HCT116 (cell line): ENCODE results near the gene SLC16A4. TPM values are rescaled to one million over a fixed set of nuclear protein-coding genes. Genes with fewer than 3 reads are reported as not detected.

Experiments
- ATAC-seq: fragments of 200-7000 bp; cut with Tn5 transposase; 2 replicates; pipeline ENCODE4 v1.9.1; 2020; ENCODE audit warnings: mild to moderate bottlenecking, moderate library complexity
- BruUV-seq: library from RNA; stranded (reverse); fragments of 400-500 nt; replicated peaks from 2 replicates; lab custom pipeline; 2021; lab: Mats Ljungman, UMichigan
- CTCF ChIA-PET: fragments of 300-600 bp; sonication (Branson Sonifier 250); formaldehyde crosslinking; loops from one replicate; lab custom pipeline; 2021; ENCODE audit warnings: antibody characterized with exemption; lab: Charles Lee
- POLR2A ChIA-PET: fragments of 300-600, 350-600 bp; sonication (Branson Sonifier 250); formaldehyde crosslinking; loops from one replicate; lab custom pipeline; 2021; ENCODE audit warnings: antibody characterized with exemption; lab: Charles Lee
- RAD21 ChIA-PET, 2 experiments: fragments of 300-600 bp; sonication (Branson Sonifier 250); formaldehyde crosslinking; loops; one replicate each; lab custom pipeline; 2023; ENCODE audit warnings: low total read pairs in 2 of 2; ENCODE audit not compliant: uncharacterized antibody in 2 of 2, unreplicated experiment in 2 of 2, low non-redundant PET in 1 of 2; lab: Charles Lee
- DNase-seq: peaks from one replicate; pipeline ENCODE4 v3.0.0-alpha.2; 2010; ENCODE audit warnings: low read depth, low spot score
- H2AFZ ChIP-seq: fragments of 200-600 bp; shearing (Covaris generic), sonication (generic); 2 replicates; pipeline ENCODE4 v1.6.1; 2017; ENCODE audit warnings: low read depth, mixed run types, mixed read lengths, antibody characterized with exemption, low read length; ENCODE audit not compliant: poor library complexity, severe bottlenecking
- H3K27ac ChIP-seq: 2 replicates; pipeline ENCODE4 v1.5.1; 2012; ENCODE audit warnings: low read depth, low read length
- H3K27me3 ChIP-seq: fragments of 200-600 bp; sonication (generic); 2 replicates; pipeline ENCODE4 v1.6.1; 2016; ENCODE audit warnings: mixed run types, low read length, mixed read lengths; ENCODE audit not compliant: insufficient read depth
- H3K36me3 ChIP-seq, 2 experiments: fragments of 200-500 bp in 1 of 2; fragments of 200-600 bp in 1 of 2; sonication (Bioruptor generic) in 1 of 2; sonication (generic) in 1 of 2; 2 replicates each; pipeline versions ENCODE4 v1.5.1 to v1.6.1; 2014 to 2016; ENCODE audit warnings: low read length in 2 of 2, inconsistent platforms in 1 of 2, mixed read lengths in 1 of 2, mixed run types in 1 of 2; ENCODE audit not compliant: insufficient read depth in 2 of 2, control insufficient read depth in 1 of 2
- H3K4me1 ChIP-seq, 2 experiments: fragments of 200-600 bp in 1 of 2; sonication (generic) in 1 of 2; 2 replicates each; pipeline versions ENCODE4 v1.5.1 to v1.6.1; 2012 to 2017; ENCODE audit warnings: low read length in 2 of 2, inconsistent platforms in 1 of 2, mild to moderate bottlenecking in 1 of 2, mixed read lengths in 1 of 2, mixed run types in 1 of 2, moderate library complexity in 1 of 2; ENCODE audit not compliant: insufficient read depth in 2 of 2, control insufficient read depth in 1 of 2
- H3K4me2 ChIP-seq: fragments of 200-600 bp; sonication (generic); 2 replicates; pipeline ENCODE4 v1.6.1; 2017; ENCODE audit warnings: mixed run types, low read length, mixed read lengths
- H3K4me3 ChIP-seq, 2 experiments: fragments of 200-600 bp in 1 of 2; sonication (generic) in 1 of 2; replicated peaks in 1 of 2; 2 replicates each; pipeline ENCODE4 v1.5.1; 2011 to 2016; ENCODE audit warnings: low read length in 2 of 2, control low read depth in 1 of 2, low read depth in 1 of 2, mild to moderate bottlenecking in 1 of 2, mixed read lengths in 1 of 2, mixed run types in 1 of 2
- H3K79me2 ChIP-seq: fragments of 200-600 bp; sonication (generic); 2 replicates; pipeline ENCODE4 v1.6.1; 2017; ENCODE audit warnings: mild to moderate bottlenecking, mixed run types, low read length, moderate library complexity, mixed read lengths; ENCODE audit not compliant: insufficient read depth
- H3K9ac ChIP-seq: fragments of 200-600 bp; sonication (generic); 2 replicates; pipeline ENCODE4 v1.6.1; 2016; ENCODE audit warnings: low read length, mixed read lengths
- H3K9me2 ChIP-seq: fragments of 200-600 bp; sonication (generic), shearing (Covaris generic); 2 replicates; pipeline ENCODE4 v1.6.1; 2017; ENCODE audit warnings: mixed run types, mild to moderate bottlenecking, moderate library complexity; ENCODE audit not compliant: insufficient read depth
- H3K9me3 ChIP-seq, 2 experiments: fragments of 200-500 bp in 1 of 2; fragments of 200-600 bp in 1 of 2; sonication (Bioruptor generic) in 1 of 2; sonication (generic) in 1 of 2; 2 replicates each; pipeline ENCODE4 v1.6.1; 2014 to 2017; ENCODE audit warnings: low read length in 2 of 2, mixed read lengths in 2 of 2, inconsistent platforms in 1 of 2, low read depth in 1 of 2, mild to moderate bottlenecking in 1 of 2, mixed run types in 1 of 2, moderate library complexity in 1 of 2; ENCODE audit not compliant: control insufficient read depth in 1 of 2, insufficient read depth in 1 of 2
- H4K20me1 ChIP-seq: fragments of 200-600 bp; sonication (generic), shearing (Covaris generic); 2 replicates; pipeline ENCODE4 v1.6.1; 2017; ENCODE audit warnings: mixed run types, mild to moderate bottlenecking, moderate library complexity; ENCODE audit not compliant: insufficient read depth
- CEBPB ChIP-seq: IDR thresholded peaks from 2 replicates; pipeline ENCODE4 v1.6.1; 2012; ENCODE audit warnings: low read depth
- EGR1 ChIP-seq: IDR thresholded peaks from 2 replicates; pipeline ENCODE4 v1.6.1; 2012; ENCODE audit warnings: low read depth
- ELF1 ChIP-seq: IDR thresholded peaks from 2 replicates; pipeline ENCODE4 v1.6.1; 2012; ENCODE audit warnings: low read depth, borderline replicate concordance
- EZH2 ChIP-seq: fragments of 200-600 bp; sonication (generic); IDR thresholded peaks from 2 replicates; pipeline ENCODE4 v1.6.1; 2017; ENCODE audit warnings: antibody characterized with exemption, mixed run types
- EZH2phosphoT487 ChIP-seq: fragments of 200-600 bp; IDR thresholded peaks from 2 replicates; pipeline ENCODE4 v1.6.1; 2018; ENCODE audit warnings: antibody characterized with exemption, borderline replicate concordance
- JUND ChIP-seq: IDR thresholded peaks from 2 replicates; pipeline ENCODE4 v1.6.1; 2012
- MAX ChIP-seq: IDR thresholded peaks from 2 replicates; pipeline ENCODE4 v1.6.1; 2012
- POLR2A ChIP-seq: IDR thresholded peaks from 2 replicates; pipeline ENCODE4 v1.7.0; 2011; ENCODE audit warnings: borderline replicate concordance; ENCODE audit not compliant: insufficient read depth, insufficient read length; ENCODE audit errors: extremely low read depth
- POLR2AphosphoS5 ChIP-seq: IDR thresholded peaks from 2 replicates; pipeline ENCODE4 v1.6.1; 2011; ENCODE audit warnings: mild to moderate bottlenecking, low read depth, low read length, moderate library complexity
- RAD21 ChIP-seq: IDR thresholded peaks from 2 replicates; pipeline ENCODE4 v1.6.1; 2012; ENCODE audit warnings: low read depth, mild to moderate bottlenecking
- REST ChIP-seq: IDR thresholded peaks from 2 replicates; pipeline ENCODE4 v1.6.1; 2012; ENCODE audit warnings: low read depth
- SIN3A ChIP-seq: IDR thresholded peaks from 2 replicates; pipeline ENCODE4 v1.6.1; 2012; ENCODE audit warnings: low read depth
- SP1 ChIP-seq: IDR thresholded peaks from 2 replicates; pipeline ENCODE4 v1.6.1; 2012; ENCODE audit warnings: low read depth
- SRF ChIP-seq: IDR thresholded peaks from 2 replicates; pipeline ENCODE4 v1.6.1; 2012; ENCODE audit warnings: low read depth
- TCF7L2 ChIP-seq: IDR thresholded peaks from 2 replicates; pipeline ENCODE4 v1.7.0; 2011; ENCODE audit warnings: borderline replicate concordance, inconsistent platforms; ENCODE audit not compliant: insufficient read depth, insufficient read length; ENCODE audit errors: extremely low read depth
- YY1 ChIP-seq: IDR thresholded peaks from 2 replicates; pipeline ENCODE4 v1.6.1; 2011; ENCODE audit warnings: low read length, low read depth, moderate library complexity, mild to moderate bottlenecking; ENCODE audit not compliant: insufficient replicate concordance; ENCODE audit errors: extremely low read depth
- ZFX ChIP-seq: fragments of 450-650 bp; IDR thresholded peaks from 2 replicates; pipeline ENCODE4 v1.6.1; 2017
- intact Hi-C: fragments of 100-400 bp; cut with micrococcal nuclease; formaldehyde crosslinking; loops from 2 replicates; pipeline ENCODE4 v1.10.0; 2022
- total RNA-seq: library from RNA; stranded (reverse); gene quantifications from one replicate; pipeline ENCODE4 v1.2.1, GENCODE V29; 2021; ENCODE audit not compliant: unreplicated experiment

The SLC16A4 gene
- total RNA-seq, 1 experiment from 2014 or later = 0.20 TPM

- RAD21 ChIA-PET = interaction anchor here in 1 of 2 experiments (1.3 kb wide), 1 partner anchor 110 kb away, joined by 5 read pairs; no protein-coding TSS in a partner anchor
- DNase-seq = no peak
Observed at GRCh38 chr1:110318046-110318445, 72.8 kb downstream of the SLC16A4 start.

More at GRCh38 chr1:110318046-110318445, 72.8 kb downstream of the SLC16A4 start:
- no peaks in the 10 kb centered on the region for H3K36me3 ChIP-seq
- H3K9me2 ChIP-seq = no peaks in the 10 kb centered on the region
- intact Hi-C loops = no loop called here
- ChIA-PET POLR2A (no interaction called here), CTCF (interaction anchor here (1.0 to 4.5 kb wide), 7 partner anchors 21 to 176 kb away, joined by 3 to 36 read pairs (median 7); partner anchors contain the start of genes KCNC4 and RBM15)
- H3K27me3 ChIP-seq = no peaks in the 10 kb centered on the region
- no peak for TF ChIP-seq RAD21
- TF ChIP-seq POLR2AphosphoS5 = no peak
- TF ChIP-seq REST = no peak
- no peak for TF ChIP-seq CEBPB
- no peak for TF ChIP-seq EZH2
- TF ChIP-seq ZFX = no peak
- TF ChIP-seq SIN3A = no peak
- no peak for TF ChIP-seq TCF7L2
- TF ChIP-seq ELF1 = no peak
- no peak for TF ChIP-seq YY1
- TF ChIP-seq MAX = no peak
- TF ChIP-seq SP1 = no peak
- no peak for TF ChIP-seq SRF
- TF ChIP-seq EZH2phosphoT487 = no peak
- no peak for TF ChIP-seq JUND
- no peak for TF ChIP-seq EGR1
- TF ChIP-seq POLR2A = no peak
- H4K20me1 ChIP-seq = no peaks in the 10 kb centered on the region
- no peak overlapping the region for H3K27ac ChIP-seq
- no peak for ATAC-seq
- peaks cover 7 to 11% of the 10 kb centered on the region in 2 experiments; a peak in 2 of 4 replicates for H3K4me1 ChIP-seq
- H3K4me3 ChIP-seq = no peak overlapping the region
- H3K9me3 ChIP-seq = no peaks in the 10 kb centered on the region
- H3K4me2 ChIP-seq = no peak overlapping the region
- no peaks in the 10 kb centered on the region for H3K79me2 ChIP-seq
- no peak overlapping the region for H3K9ac ChIP-seq
- H2AFZ ChIP-seq = no peak overlapping the region
- BruUV-seq = no TSS peak
